Transverse colon (tissue), 4 donors: ENCODE measurements around the gene CACNA1I.

Experiments used
- CTCF ChIP-seq, 5 experiments: fragments of 200-600 bp in 3 of 5; fragments of 450-650 bp in 2 of 5; sonication (generic) in 3 of 5; IDR thresholded peaks; 1 replicate in 2 of 5; 2 replicates in 3 of 5; pipeline ENCODE4 v1.5.1; 2016 to 2017; ENCODE audit warnings: antibody characterized with exemption in 5 of 5, inconsistent platforms in 3 of 5, mild to moderate bottlenecking in 2 of 5, moderate library complexity in 1 of 5
- EP300 ChIP-seq: sonication (generic); formaldehyde crosslinking; IDR thresholded peaks from one replicate; pipeline ENCODE4 v1.6.1; 2017; ENCODE audit warnings: antibody characterized with exemption, low read depth
- POLR2A ChIP-seq: fragments of 450-650 bp; IDR thresholded peaks from one replicate; pipeline ENCODE4 v1.6.1; 2016; ENCODE audit warnings: antibody characterized with exemption, mild to moderate bottlenecking, moderate library complexity
- POLR2AphosphoS5 ChIP-seq, 3 donors: sonication (generic); formaldehyde crosslinking; IDR thresholded peaks; one replicate each; pipeline ENCODE4 v1.6.1; 2016; ENCODE audit warnings: antibody characterized with exemption in 3 of 3

- TF ChIP-seq CTCF (IDR thresholded peaks at IDR 0.05), result no peak
- TF ChIP-seq POLR2A, result no peak
- TF ChIP-seq EP300, result no peak
- TF ChIP-seq POLR2AphosphoS5 (IDR thresholded peaks at IDR 0.05), result no peak
These were observed 21.8 kb downstream of the CACNA1I start for GRCh38 chr22:39592081-39593065.
